ENCODE results near the gene KIAA0930. TPM values are rescaled to one million over a fixed set of nuclear protein-coding genes. Genes with fewer than 3 reads are reported as not detected.
A peak's percentile ranks its signal among the peaks of the same experiment; 100 is the strongest.

Gene KIAA0930
- total and polyA plus RNA-seq, 3 donors from 2014 or later, result 62.4 to 77.5 (median 62.9) TPM

GRCh38 chr22:45200230-45200629, 40.5 kb downstream of the KIAA0930 start:
- DNase-seq, result no peak
- intact Hi-C loops (cut with DNase I; ENCODE audit: low total_unique reads), result no loop called here
- peak overlapping the region; percentile 63 to 71 for H3K27ac ChIP-seq
- H3K9me3 ChIP-seq, result no peaks in the 10 kb centered on the region
- WGBS, 2 donors, result 87 to 88% methylated on average over 4 to 9 of the region's 9 CpGs
- peaks cover 28% of the 10 kb centered on the region for H3K4me1 ChIP-seq
- no peak overlapping the region for H3K4me3 ChIP-seq
- H3K27me3 ChIP-seq, result no peaks in the 10 kb centered on the region
- no peaks in the 10 kb centered on the region for H3K36me3 ChIP-seq (ENCODE audit: low read depth, missing control alignments)
- TF ChIP-seq CTCF (IDR thresholded peaks at IDR 0.05) (no peak), POLR2A (IDR thresholded peaks at IDR 0.05) (no peak)

GRCh38 chr22:45199723-45200122, 41.0 kb downstream of the KIAA0930 start:
- no peak overlapping the region for H3K4me3 ChIP-seq
- WGBS, 2 donors, result 93 to 97% methylated on average over 16 of the region's 16 CpGs
- peaks cover 24% of the 10 kb centered on the region for H3K4me1 ChIP-seq
- H3K27me3 ChIP-seq, result no peaks in the 10 kb centered on the region
- intact Hi-C loops (cut with DNase I; ENCODE audit: low total_unique reads), result no loop called here
- H3K9me3 ChIP-seq, result no peaks in the 10 kb centered on the region
- TF ChIP-seq POLR2A (IDR thresholded peaks at IDR 0.05) (no peak), CTCF (IDR thresholded peaks at IDR 0.05) (no peak)
- peak overlapping the region; percentile 63 to 71 for H3K27ac ChIP-seq
- no peaks in the 10 kb centered on the region for H3K36me3 ChIP-seq (ENCODE audit: low read depth, missing control alignments)
- DNase-seq, result no peak

- TF ChIP-seq POLR2A (IDR thresholded peaks at IDR 0.05) (no peak), CTCF (IDR thresholded peaks at IDR 0.05) (no peak)
- 62 to 70% methylated on average over 8 to 9 of the region's 9 CpGs for WGBS, 2 donors
- H3K9me3 ChIP-seq, result no peaks in the 10 kb centered on the region
- intact Hi-C loops (cut with DNase I; ENCODE audit: low total_unique reads), result no loop called here
- H3K36me3 ChIP-seq (ENCODE audit: low read depth, missing control alignments), result no peaks in the 10 kb centered on the region
- H3K4me3 ChIP-seq, result no peak overlapping the region
- H3K27ac ChIP-seq, result no peak overlapping the region
- peak; percentile 55 for DNase-seq
- H3K27me3 ChIP-seq, result no peaks in the 10 kb centered on the region
- peaks cover 18% of the 10 kb centered on the region for H3K4me1 ChIP-seq
Measured at GRCh38 chr22:45198463-45198795, 42.3 kb downstream of the KIAA0930 start.

- WGBS, 2 donors, result 67 to 76% methylated on average over 23 to 28 of the region's 28 CpGs
- no peak for TF ChIP-seq CTCF (IDR thresholded peaks at IDR 0.05)
- no peak for TF ChIP-seq POLR2A (IDR thresholded peaks at IDR 0.05)
- intact Hi-C loops (cut with DNase I; ENCODE audit: low total_unique reads), result no loop called here
- no peak overlapping the region for H3K27ac ChIP-seq
- H3K4me3 ChIP-seq, result no peak overlapping the region
- H3K27me3 ChIP-seq, result no peaks in the 10 kb centered on the region
- H3K4me1 ChIP-seq, result peaks cover 23% of the 10 kb centered on the region
- no peaks in the 10 kb centered on the region for H3K9me3 ChIP-seq
- H3K36me3 ChIP-seq (ENCODE audit: low read depth, missing control alignments), result no peaks in the 10 kb centered on the region
- peak; percentile 83 for DNase-seq
Measured at GRCh38 chr22:45197606-45198462, 42.9 kb downstream of the KIAA0930 start.

All from testis (tissue), 3 donors.